ENCODE data around the gene IL18BP. TPM values are rescaled to one million over a fixed set of nuclear protein-coding genes. Genes with fewer than 3 reads are reported as not detected.

The IL18BP gene
- total RNA-seq, 1 donor from 2014 or later, result 17.7 TPM

DNA sequence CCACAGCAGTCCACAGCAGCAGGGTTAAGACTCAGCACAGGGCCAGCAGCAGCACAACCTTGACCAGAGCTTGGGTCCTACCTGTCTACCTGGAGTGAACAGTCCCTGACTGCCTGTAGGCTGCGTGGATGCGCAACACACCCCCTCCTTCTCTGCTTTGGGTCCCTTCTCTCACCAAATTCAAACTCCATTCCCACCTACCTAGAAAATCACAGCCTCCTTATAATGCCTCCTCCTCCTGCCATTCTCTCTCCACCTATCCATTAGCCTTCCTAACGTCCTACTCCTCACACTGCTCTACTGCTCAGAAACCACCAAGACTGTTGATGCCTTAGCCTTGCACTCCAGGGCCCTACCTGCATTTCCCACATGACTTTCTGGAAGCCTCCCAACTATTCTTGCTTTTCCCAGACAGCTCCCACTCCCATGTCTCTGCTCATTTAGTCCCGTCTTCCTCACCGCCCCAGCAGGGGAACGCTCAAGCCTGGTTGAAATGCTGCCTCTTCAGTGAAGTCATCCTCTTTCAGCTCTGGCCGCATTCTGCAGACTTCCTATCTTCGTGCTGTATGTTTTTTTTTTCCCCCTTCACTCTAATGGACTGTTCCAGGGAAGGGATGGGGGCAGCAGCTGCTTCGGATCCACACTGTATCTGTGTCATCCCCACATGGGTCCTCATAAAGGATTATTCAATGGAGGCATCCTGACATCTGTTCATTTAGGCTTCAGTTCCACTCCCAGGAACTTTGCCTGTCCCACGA lies 3.3 kb downstream of the IL18BP start:
- Mint-ChIP-seq H3K36me3 (ENCODE audit: low read depth, unreplicated experiment) (peaks cover 41% of the 10 kb centered on the region), H3K4me1 (ENCODE audit: unreplicated experiment) (peaks cover 25% of the 10 kb centered on the region), H3K27me3 (ENCODE audit: unreplicated experiment) (peaks cover 34% of the 10 kb centered on the region), H3K9me3 (ENCODE audit: unreplicated experiment) (no peaks in the 10 kb centered on the region), H3K27ac (ENCODE audit: unreplicated experiment) (peak overlapping the region; percentile 22), H3K4me3 (ENCODE audit: unreplicated experiment) (peak overlapping the region; percentile 28)
- no peak for DNase-seq (ENCODE audit: low spot score)
- TF ChIP-seq, protein P1, sequence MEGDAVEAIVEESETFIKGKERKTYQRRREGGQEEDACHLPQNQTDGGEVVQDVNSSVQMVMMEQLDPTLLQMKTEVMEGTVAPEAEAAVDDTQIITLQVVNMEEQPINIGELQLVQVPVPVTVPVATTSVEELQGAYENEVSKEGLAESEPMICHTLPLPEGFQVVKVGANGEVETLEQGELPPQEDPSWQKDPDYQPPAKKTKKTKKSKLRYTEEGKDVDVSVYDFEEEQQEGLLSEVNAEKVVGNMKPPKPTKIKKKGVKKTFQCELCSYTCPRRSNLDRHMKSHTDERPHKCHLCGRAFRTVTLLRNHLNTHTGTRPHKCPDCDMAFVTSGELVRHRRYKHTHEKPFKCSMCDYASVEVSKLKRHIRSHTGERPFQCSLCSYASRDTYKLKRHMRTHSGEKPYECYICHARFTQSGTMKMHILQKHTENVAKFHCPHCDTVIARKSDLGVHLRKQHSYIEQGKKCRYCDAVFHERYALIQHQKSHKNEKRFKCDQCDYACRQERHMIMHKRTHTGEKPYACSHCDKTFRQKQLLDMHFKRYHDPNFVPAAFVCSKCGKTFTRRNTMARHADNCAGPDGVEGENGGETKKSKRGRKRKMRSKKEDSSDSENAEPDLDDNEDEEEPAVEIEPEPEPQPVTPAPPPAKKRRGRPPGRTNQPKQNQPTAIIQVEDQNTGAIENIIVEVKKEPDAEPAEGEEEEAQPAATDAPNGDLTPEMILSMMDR (IDR thresholded peaks at IDR 0.05; ENCODE audit: unreplicated experiment), result no peak

DNA sequence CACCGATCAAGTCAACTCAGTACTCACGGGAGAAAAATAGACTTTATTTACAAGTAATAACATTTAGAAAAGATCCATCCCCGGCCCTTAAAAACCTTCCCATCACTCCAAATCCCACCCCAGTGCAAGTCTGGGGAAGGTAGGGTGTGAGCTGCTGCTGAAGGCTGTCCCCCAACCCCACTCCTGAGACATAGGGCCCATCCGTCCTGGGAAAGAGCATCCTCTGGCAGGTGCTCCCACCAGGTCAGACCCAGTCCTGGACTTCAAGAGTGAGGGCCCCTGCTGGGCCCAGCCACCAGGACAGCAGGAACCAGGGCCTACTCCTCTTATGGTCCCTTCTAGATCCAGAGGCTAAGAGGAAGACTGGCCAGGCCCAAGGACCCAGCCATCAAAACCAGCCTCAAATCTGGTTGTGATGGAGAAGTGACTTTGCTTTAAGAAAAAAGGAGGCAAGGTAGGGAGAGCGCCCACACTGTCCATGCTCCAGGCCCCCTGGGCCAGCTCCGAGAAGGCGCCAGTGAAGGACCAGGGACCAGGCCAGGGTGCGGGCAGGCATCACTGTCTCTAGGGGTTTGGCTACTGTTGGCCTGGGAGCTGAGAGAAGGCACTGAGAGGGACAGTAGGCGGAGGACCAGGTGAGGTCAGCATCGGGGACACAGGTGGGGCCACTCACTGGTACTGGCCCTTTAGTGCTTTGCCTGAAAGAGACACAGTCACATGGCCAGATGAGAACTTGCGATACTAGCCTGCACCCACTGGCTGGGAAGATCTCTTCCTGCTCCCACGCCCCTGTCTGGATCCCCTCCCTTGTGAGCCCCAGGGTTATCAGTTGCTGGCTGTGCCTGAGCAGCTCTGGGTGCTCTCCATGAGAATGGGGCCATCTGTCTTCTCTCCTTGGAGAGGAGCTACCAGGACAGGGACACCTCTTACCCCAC lies 4.4 kb downstream of the IL18BP start:
- TF ChIP-seq, protein P1 (IDR thresholded peaks at IDR 0.05; ENCODE audit: unreplicated experiment), result no peak
- Mint-ChIP-seq H3K9me3 (ENCODE audit: unreplicated experiment) (no peaks in the 10 kb centered on the region), H3K27ac (ENCODE audit: unreplicated experiment) (no peak overlapping the region), H3K36me3 (ENCODE audit: low read depth, unreplicated experiment) (peaks cover 50% of the 10 kb centered on the region), H3K4me3 (ENCODE audit: unreplicated experiment) (peak overlapping the region; percentile 28), H3K27me3 (ENCODE audit: unreplicated experiment) (peaks cover 39% of the 10 kb centered on the region), H3K4me1 (ENCODE audit: unreplicated experiment) (peaks cover 23% of the 10 kb centered on the region)
- DNase-seq (ENCODE audit: low spot score), result no peak

DNA sequence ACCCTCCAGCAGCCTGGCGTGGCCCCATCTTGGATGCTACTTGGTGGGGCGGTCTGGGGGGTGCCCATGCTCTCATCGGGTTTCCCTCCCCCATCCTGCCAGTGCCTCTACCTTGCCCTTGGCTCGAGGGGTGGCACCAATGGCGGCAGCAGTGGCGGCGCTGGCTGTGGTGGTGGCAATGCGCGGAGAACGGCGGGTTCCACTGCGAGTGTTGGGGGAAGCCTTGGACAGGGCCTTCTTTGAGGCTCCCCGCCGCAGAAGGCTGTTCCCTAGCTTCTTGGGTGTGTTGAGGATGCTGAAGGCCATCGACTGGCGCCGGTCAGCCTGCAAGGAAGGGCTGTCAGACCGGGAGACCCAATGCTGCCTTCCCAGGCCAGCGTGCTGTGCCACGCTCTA lies 5.1 kb downstream of the IL18BP start:
- H3K36me3 Mint-ChIP-seq (ENCODE audit: low read depth, unreplicated experiment), result peaks cover 52% of the 10 kb centered on the region

DNA sequence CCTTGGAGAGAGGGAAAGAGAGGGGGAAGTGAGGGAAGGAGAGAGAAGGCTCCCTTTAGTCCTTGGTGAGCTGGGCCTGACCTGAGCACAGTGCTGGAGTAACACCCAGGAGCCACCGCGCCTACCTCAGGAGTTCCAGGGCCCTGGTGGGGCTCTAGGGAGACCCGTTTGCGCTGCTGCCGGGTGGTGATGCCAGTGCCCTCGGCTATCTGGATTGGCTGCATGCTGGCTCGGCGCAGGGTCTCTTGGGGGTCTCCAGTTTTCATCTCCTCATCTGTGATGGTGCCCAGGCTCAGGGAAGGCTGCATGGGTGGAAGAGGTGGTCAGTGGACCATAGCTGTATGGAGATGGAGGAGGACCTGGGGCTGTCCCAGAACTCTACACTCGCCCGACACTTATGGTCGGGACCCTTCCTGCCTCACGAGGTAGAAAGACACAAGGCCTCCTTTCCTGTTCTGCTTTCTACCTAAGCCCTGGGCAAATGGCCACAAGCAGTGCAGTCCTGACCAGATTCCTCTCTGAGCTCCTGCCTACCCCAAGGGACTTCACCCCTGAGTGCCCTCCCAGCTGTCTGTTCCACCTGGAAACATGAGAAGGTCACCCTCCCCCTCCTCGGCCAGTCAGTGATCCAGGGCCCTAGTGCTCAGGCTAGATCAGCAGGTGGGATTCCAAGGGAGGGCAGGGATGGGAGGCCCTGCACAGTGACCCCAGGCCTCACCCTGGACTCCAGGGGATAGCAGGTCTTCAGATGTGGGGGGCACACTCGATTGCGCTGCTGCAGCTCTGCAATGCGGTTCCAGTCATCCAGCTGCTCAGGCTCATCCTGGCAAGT lies 6.0 kb downstream of the IL18BP start:
- peaks cover 7% of the 10 kb centered on the region for H3K4me1 Mint-ChIP-seq (ENCODE audit: unreplicated experiment)
- H3K27me3 Mint-ChIP-seq (ENCODE audit: unreplicated experiment), result peaks cover 33% of the 10 kb centered on the region
- no peak for DNase-seq (ENCODE audit: low spot score)
- no peak overlapping the region for H3K27ac Mint-ChIP-seq (ENCODE audit: unreplicated experiment)
- peaks cover 46% of the 10 kb centered on the region for H3K36me3 Mint-ChIP-seq (ENCODE audit: low read depth, unreplicated experiment)
- TF ChIP-seq, protein P1 (IDR thresholded peaks at IDR 0.05; ENCODE audit: unreplicated experiment), result no peak
- H3K4me3 Mint-ChIP-seq (ENCODE audit: unreplicated experiment), result no peak overlapping the region
- no peaks in the 10 kb centered on the region for H3K9me3 Mint-ChIP-seq (ENCODE audit: unreplicated experiment)

More for the DNA sequence above, 5.1 kb downstream of the IL18BP start:
- Mint-ChIP-seq H3K4me3 (ENCODE audit: unreplicated experiment) (no peak overlapping the region), H3K9me3 (ENCODE audit: unreplicated experiment) (no peaks in the 10 kb centered on the region), H3K4me1 (ENCODE audit: unreplicated experiment) (peaks cover 16% of the 10 kb centered on the region), H3K27ac (ENCODE audit: unreplicated experiment) (no peak overlapping the region), H3K27me3 (ENCODE audit: unreplicated experiment) (peaks cover 35% of the 10 kb centered on the region)
- TF ChIP-seq, protein P1 (IDR thresholded peaks at IDR 0.05; ENCODE audit: unreplicated experiment), result no peak
- no peak for DNase-seq (ENCODE audit: low spot score)

Data from endothelial cell (in vitro differentiated cells).